Memory B cell (primary cell): ENCODE data around the gene TCF21.

Experiments
- ATAC-seq: fragments of 150-1000 bp; cut with Tn5 transposase; 2 replicates; pipeline ENCODE4 v1.10.0; 2021; ENCODE audit warnings: low read depth, mild to moderate bottlenecking, moderate library complexity
- DNase-seq, 2 donors: peaks; one replicate each; pipeline ENCODE4 v3.0.0; 2022; ENCODE audit warnings: low spot score in 2 of 2
- H3K27ac Mint-ChIP-seq: one replicate; pipeline ENCODE4 v1.8.0; 2022; ENCODE audit warnings: mild to moderate bottlenecking, moderate library complexity, mixed read lengths
- H3K27me3 Mint-ChIP-seq: one replicate; pipeline ENCODE4 v1.8.0; 2022; ENCODE audit warnings: mixed read lengths
- H3K36me3 Mint-ChIP-seq: one replicate; pipeline ENCODE4 v1.8.0; 2022; ENCODE audit warnings: mild to moderate bottlenecking, mixed read lengths
- H3K4me1 Mint-ChIP-seq: one replicate; pipeline ENCODE4 v1.8.0; 2022; ENCODE audit warnings: mixed read lengths
- H3K4me3 Mint-ChIP-seq: one replicate; pipeline ENCODE4 v1.8.0; 2022; ENCODE audit warnings: mild to moderate bottlenecking, moderate library complexity, mixed read lengths
- H3K9me3 Mint-ChIP-seq: one replicate; pipeline ENCODE4 v1.8.0; 2022; ENCODE audit warnings: mixed read lengths

Gene TCF21

GRCh38 chr6:133893946-133894345, 5.0 kb downstream of the TCF21 start:
- H3K27ac Mint-ChIP-seq: no peak overlapping the region
- no peaks in the 10 kb centered on the region for H3K36me3 Mint-ChIP-seq
- ATAC-seq (no peak), DNase-seq (no peak)
- no peaks in the 10 kb centered on the region for H3K9me3 Mint-ChIP-seq
- H3K4me3 Mint-ChIP-seq: no peak overlapping the region
- peaks cover 24% of the 10 kb centered on the region for H3K4me1 Mint-ChIP-seq
- H3K27me3 Mint-ChIP-seq: peaks cover 33% of the 10 kb centered on the region

DNA sequence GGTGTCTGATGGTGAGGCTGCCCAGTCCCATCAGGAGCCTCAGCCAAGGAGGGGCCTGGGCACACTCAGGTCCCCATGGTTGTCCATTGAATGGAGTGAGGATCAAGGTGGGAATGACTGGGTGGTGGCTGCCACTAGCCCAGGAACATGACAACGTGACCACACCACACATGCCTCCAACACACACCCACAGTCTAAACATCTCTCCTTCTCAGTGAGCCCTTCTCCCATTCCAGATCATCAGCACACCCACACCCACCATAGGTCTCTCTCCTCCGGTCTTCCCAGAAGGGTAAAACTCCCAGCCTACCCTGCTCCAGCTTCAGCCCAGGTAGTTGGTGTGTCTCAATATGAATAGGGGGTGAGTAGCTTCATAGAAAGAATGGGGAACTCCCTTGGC, 5.5 kb downstream of the TCF21 start:
- Mint-ChIP-seq H3K9me3 (no peaks in the 10 kb centered on the region), H3K27ac (no peak overlapping the region), H3K4me1 (peaks cover 21% of the 10 kb centered on the region), H3K4me3 (no peak overlapping the region), H3K27me3 (peaks cover 29% of the 10 kb centered on the region), H3K36me3 (no peaks in the 10 kb centered on the region)
- no peak for DNase-seq
- no peak for ATAC-seq

DNA sequence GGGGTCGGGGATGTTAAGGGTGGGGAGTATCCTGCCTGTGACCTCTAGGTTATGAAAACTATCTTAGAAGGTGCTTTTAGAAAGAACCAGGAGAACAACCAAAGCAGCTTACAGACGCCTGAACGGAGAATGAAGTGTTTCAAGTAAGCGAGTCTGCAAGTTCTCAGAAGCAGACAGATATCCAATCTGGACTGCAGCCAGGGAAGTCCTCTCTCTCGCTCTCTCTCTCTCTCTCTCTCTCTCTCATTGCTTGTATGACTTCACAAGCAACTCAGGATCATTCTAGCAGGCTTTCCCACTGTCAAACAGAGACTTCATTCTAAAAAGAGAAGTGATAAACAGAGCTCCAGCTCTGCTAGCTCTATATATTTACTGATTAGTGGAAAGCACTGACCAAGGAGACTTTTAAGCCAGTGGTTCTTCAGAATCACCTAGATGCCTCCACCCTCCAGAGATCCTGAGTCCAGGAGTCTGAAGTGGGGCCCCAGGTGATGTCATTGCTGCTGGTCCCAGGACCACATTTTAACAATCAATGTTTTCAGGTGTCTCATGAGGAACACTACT, 6.0 kb downstream of the TCF21 start:
- no peak for DNase-seq
- H3K27ac Mint-ChIP-seq: no peak overlapping the region
- peaks cover 20% of the 10 kb centered on the region for H3K4me1 Mint-ChIP-seq
- H3K9me3 Mint-ChIP-seq: no peaks in the 10 kb centered on the region
- no peak for ATAC-seq
- H3K27me3 Mint-ChIP-seq: peaks cover 29% of the 10 kb centered on the region
- H3K4me3 Mint-ChIP-seq: no peak overlapping the region
- no peaks in the 10 kb centered on the region for H3K36me3 Mint-ChIP-seq

DNA sequence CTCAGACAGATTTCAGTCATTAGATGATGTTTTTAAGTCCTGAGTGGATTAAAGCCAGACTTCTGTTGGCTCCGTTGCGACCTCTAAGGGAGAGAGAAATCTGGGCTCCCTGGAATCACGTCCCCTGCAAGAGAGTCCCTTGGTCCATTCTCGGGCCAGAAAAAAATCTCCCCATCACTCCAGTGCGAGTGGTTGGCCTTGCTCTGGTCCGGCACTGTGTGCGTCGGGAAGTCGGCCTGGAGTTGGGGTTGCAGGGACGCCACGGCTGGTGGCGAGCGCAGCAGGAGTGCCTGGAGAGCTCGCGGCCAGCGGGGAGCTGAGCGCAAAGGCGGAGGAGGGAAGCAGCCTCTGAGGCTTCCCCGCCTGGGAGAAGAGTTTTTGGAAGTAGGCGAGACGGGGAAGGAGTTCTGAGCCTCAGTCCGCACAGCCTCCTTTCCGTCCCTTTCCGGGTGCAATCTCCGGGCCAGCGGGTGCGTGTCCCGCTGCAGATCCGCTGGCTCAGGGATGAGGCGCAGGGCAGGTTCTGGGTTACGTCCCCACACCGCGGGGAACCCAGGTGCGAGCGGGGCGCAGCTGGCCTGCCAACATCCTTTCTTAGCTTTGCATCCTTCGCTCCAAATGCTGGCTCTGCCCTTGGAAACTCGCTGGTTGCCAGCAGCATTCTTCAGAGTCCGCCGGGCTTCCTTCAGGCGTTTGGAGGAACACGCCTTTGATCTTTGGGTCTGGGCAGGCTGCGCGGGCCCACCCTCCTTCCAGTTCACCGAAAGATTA, 6.8 kb downstream of the TCF21 start:
- Mint-ChIP-seq H3K36me3 (no peaks in the 10 kb centered on the region), H3K4me3 (no peak overlapping the region), H3K4me1 (peaks cover 17% of the 10 kb centered on the region), H3K27ac (no peak overlapping the region), H3K27me3 (peaks cover 27% of the 10 kb centered on the region), H3K9me3 (no peaks in the 10 kb centered on the region)
- no peak for ATAC-seq
- DNase-seq: no peak

GRCh38 chr6:133896344-133896721, 7.4 kb downstream of the TCF21 start:
- Mint-ChIP-seq H3K4me3 (no peak overlapping the region), H3K27me3 (peaks cover 27% of the 10 kb centered on the region), H3K36me3 (no peaks in the 10 kb centered on the region), H3K9me3 (no peaks in the 10 kb centered on the region), H3K4me1 (peaks cover 13% of the 10 kb centered on the region), H3K27ac (no peak overlapping the region)
- no peak for DNase-seq
- no peak for ATAC-seq

DNA sequence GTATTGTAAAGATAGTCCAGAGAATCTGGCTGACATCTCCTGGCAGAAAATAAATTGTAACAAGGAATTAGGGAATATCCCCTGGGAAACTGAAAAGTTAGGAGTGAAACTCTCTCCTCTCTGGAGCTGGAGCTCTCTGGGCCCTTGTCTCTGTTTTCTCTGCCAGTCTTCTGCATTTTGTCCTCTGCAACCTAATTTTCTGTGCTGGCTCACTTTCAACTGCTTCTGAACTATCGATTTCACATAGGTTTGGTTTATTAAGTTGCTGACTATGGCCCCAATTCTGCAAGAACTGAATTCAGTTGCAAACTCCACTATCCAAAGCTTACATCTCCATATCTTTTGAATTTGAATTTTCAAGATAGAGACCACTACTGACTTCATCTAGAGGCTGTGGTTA, 9.3 kb downstream of the TCF21 start:
- no peak for DNase-seq
- Mint-ChIP-seq H3K36me3 (no peaks in the 10 kb centered on the region), H3K4me1 (peaks cover 7% of the 10 kb centered on the region), H3K27ac (no peak overlapping the region), H3K4me3 (no peak overlapping the region), H3K9me3 (no peaks in the 10 kb centered on the region), H3K27me3 (peaks cover 23% of the 10 kb centered on the region)
- ATAC-seq: no peak

DNA sequence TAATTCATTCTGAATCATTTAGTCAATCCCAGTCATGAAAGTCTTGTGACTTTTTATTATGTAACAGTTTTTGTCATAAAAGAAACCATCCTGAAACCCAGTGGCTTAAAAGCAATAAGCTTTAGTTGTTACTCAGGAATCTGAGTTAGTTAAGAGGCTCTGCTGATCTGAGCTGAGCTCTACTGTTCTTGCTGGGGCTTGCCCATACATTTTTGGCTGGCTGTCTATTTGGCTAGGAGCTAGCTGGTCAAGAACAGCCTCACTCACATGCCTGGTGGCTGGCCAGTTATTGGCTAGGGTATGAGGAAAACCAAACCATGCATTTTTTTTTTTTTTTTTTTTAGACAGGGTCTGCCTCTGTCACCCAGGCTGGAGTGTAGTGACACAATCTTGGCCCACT, 10.6 kb downstream of the TCF21 start:
- no peaks in the 10 kb centered on the region for H3K9me3 Mint-ChIP-seq
- DNase-seq (no peak), ATAC-seq (no peak)
- no peaks in the 10 kb centered on the region for H3K36me3 Mint-ChIP-seq
- H3K27ac Mint-ChIP-seq: no peak overlapping the region
- H3K27me3 Mint-ChIP-seq: peaks cover 17% of the 10 kb centered on the region
- H3K4me1 Mint-ChIP-seq: peaks cover 2% of the 10 kb centered on the region
- no peak overlapping the region for H3K4me3 Mint-ChIP-seq

DNA sequence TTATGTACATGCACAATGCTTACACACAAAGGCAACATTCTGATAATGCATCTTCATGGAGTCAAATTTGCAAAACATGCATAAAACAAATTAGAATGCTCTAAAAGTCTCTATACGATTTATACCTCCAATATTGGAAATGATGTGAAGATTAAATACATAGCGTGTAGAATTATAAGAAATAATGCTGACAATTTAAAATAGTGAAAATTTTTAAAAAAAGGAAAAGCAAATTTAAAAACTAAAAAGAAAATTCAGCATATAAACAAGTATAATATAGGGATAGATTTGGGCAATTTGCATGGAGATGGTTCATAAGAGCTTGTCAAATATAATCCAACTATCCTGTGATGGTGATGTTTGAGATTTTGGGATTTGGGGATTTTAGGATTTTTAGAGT, 14.9 kb downstream of the TCF21 start:
- peaks cover 21% of the 10 kb centered on the region for H3K27me3 Mint-ChIP-seq
- ATAC-seq: no peak
- H3K36me3 Mint-ChIP-seq: no peaks in the 10 kb centered on the region
- H3K27ac Mint-ChIP-seq: no peak overlapping the region
- DNase-seq: no peak
- no peaks in the 10 kb centered on the region for H3K4me1 Mint-ChIP-seq
- H3K9me3 Mint-ChIP-seq: no peaks in the 10 kb centered on the region
- H3K4me3 Mint-ChIP-seq: no peak overlapping the region

DNA sequence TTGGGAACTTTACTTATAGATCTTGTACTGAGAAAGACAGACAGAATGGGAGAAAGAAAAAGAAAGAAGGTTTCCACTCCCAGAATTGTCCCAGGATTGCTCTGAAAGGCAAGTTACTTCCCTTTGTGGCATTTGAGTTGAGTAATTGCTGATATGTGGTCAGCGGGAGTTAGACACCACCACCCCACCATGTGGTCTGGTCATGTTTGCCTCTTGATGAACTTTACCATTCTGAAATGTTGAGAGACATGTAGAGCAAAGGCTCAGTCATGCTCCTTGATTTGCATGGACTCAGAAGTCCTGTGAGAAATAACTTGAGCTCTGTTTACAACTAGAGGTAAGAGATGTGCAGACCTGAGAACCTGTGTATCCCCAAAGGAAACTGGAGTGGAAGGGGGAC, 17.1 kb downstream of the TCF21 start:
- Mint-ChIP-seq H3K4me3 (no peak overlapping the region), H3K9me3 (peaks cover 2% of the 10 kb centered on the region), H3K27me3 (peaks cover 22% of the 10 kb centered on the region), H3K27ac (no peak overlapping the region), H3K4me1 (no peaks in the 10 kb centered on the region), H3K36me3 (peaks cover 2% of the 10 kb centered on the region)
- DNase-seq: no peak
- ATAC-seq: no peak

- H3K27ac Mint-ChIP-seq: no peak overlapping the region
- DNase-seq: peak; percentile 49 to 61
- peak; percentile 68 for ATAC-seq
- H3K36me3 Mint-ChIP-seq: no peaks in the 10 kb centered on the region
- H3K4me1 Mint-ChIP-seq: peaks cover 5% of the 10 kb centered on the region
- H3K9me3 Mint-ChIP-seq: no peaks in the 10 kb centered on the region
- H3K27me3 Mint-ChIP-seq: peaks cover 6% of the 10 kb centered on the region
- no peak overlapping the region for H3K4me3 Mint-ChIP-seq
These were observed 27.8 kb downstream of the TCF21 start for GRCh38 chr6:133916650-133917151.

GRCh38 chr6:133917781-133918180, 28.9 kb downstream of the TCF21 start:
- H3K27me3 Mint-ChIP-seq: peaks cover 5% of the 10 kb centered on the region
- H3K27ac Mint-ChIP-seq: no peak overlapping the region

DNA sequence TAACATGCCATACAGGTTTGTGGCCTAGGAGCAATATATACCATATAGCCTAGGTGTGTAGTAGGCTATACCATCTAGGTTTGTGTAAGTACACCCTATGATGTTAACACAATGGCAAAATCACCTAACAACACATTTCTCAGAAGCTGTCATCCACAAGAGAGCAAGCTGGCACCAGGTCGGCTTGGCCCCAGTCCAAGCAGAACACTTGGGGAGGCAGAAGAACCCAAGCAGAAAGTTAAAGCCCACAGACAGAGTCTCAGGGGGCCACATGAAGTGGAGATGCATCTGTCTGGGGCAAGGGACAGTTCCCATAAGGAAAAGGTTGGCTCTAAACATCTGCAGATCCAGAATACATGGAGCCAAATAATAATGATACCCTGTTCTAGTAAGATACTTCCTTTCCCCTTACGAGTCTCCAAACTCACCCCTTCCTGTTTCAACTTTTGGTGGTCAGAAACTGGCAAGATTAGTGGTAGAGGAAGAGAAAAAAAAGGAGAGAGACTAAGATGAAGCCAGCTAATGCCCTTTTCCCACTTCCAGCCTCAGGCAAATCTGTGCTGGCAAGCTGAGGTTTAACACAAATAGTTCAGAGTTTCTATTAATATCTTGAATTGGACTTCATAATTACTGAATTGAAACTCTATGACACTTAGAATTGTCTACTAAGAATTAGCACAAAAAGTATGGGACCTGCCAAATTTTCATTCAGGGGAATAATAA, 29.5 kb downstream of the TCF21 start:
- Mint-ChIP-seq H3K36me3 (no peaks in the 10 kb centered on the region), H3K4me3 (no peak overlapping the region), H3K27me3 (peaks cover 5% of the 10 kb centered on the region), H3K4me1 (peaks cover 5% of the 10 kb centered on the region), H3K27ac (no peak overlapping the region), H3K9me3 (no peaks in the 10 kb centered on the region)
- ATAC-seq: no peak
- DNase-seq: no peak

More at GRCh38 chr6:133917781-133918180, 28.9 kb downstream of the TCF21 start:
- no peaks in the 10 kb centered on the region for H3K36me3 Mint-ChIP-seq
- H3K4me1 Mint-ChIP-seq: peaks cover 5% of the 10 kb centered on the region
- ATAC-seq (no peak), DNase-seq (no peak)
- H3K4me3 Mint-ChIP-seq: no peak overlapping the region
- no peaks in the 10 kb centered on the region for H3K9me3 Mint-ChIP-seq

GRCh38 chr6:133919362-133919761, 30.4 kb downstream of the TCF21 start:
- Mint-ChIP-seq H3K36me3 (no peaks in the 10 kb centered on the region), H3K4me1 (peaks cover 5% of the 10 kb centered on the region), H3K4me3 (no peak overlapping the region), H3K9me3 (no peaks in the 10 kb centered on the region), H3K27ac (no peak overlapping the region), H3K27me3 (peaks cover 5% of the 10 kb centered on the region)
- DNase-seq: no peak
- no peak for ATAC-seq

DNA sequence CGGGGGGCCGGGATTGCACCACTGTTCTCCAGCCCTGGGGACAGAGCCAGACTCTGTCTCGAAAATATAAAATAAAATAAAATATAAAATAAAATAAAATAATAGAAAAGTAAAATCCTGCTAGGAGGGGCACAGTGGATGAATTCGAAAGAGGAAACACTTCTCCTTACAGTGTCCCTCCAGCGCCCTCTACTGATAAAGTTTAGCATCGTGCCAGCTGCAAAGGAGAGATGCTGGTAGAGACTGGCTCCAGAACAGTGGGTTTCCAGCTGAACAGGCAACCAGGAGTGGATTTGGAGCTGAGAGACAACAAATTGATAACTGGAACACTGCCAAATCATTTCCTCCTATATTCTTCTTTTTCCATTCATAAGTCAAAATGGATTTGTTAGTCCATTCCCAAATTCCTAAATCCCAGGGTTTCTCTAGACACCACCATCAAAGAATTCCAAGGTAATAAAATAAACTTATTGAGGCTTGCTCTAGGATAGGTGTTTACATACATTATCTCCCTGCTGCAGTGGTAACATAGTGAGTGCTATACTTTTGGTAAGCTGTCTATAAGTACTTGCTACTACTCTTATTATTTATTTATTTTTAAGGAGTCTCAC, 32.4 kb downstream of the TCF21 start:
- H3K27ac Mint-ChIP-seq: no peak overlapping the region
- no peaks in the 10 kb centered on the region for H3K9me3 Mint-ChIP-seq
- peaks cover 5% of the 10 kb centered on the region for H3K4me1 Mint-ChIP-seq
- no peak overlapping the region for H3K4me3 Mint-ChIP-seq
- no peaks in the 10 kb centered on the region for H3K36me3 Mint-ChIP-seq
- ATAC-seq (peak; percentile 75), DNase-seq (peak; percentile 64 to 73)
- peaks cover 3% of the 10 kb centered on the region for H3K27me3 Mint-ChIP-seq
